ENCODE measurements around the gene HK2. TPM values are rescaled to one million over a fixed set of nuclear protein-coding genes. Genes with fewer than 3 reads are reported as not detected.
"Not testable (repeated sequence)": the region's sequence is repeated elsewhere in the genome, so short reads cannot be mapped to it uniquely, and the experiment has no call there.

The HK2 gene
- total RNA-seq, 1 donor from 2014 or later, result 77.1 TPM

GRCh38 chr2:74894272-74894981 lies 60.5 kb downstream of the HK2 start:
- Histone ChIP-seq H3K36me3 (peaks cover 26% of the 10 kb centered on the region), H3K27ac (no peak overlapping the region), H3K27me3 (no peaks in the 10 kb centered on the region), H3K9me3 (no peaks in the 10 kb centered on the region), H3K4me3 (no peak overlapping the region), H3K4me1 (no peaks in the 10 kb centered on the region)
- peak; percentile 60 for ATAC-seq
- DNase-seq, result no peak
- intact Hi-C loops (cut with DNase I), result no loop called here
- no peak for TF ChIP-seq CTCF (IDR thresholded peaks at IDR 0.05)

- no peak for ATAC-seq
- no peak for DNase-seq
- Histone ChIP-seq H3K36me3 (peaks cover 20% of the 10 kb centered on the region), H3K27ac (no peak overlapping the region), H3K9me3 (no peaks in the 10 kb centered on the region), H3K4me1 (no peaks in the 10 kb centered on the region), H3K4me3 (no peak overlapping the region), H3K27me3 (no peaks in the 10 kb centered on the region)
- no peak for TF ChIP-seq CTCF (IDR thresholded peaks at IDR 0.05)
- intact Hi-C loops (cut with DNase I), result no loop called here
Measured at GRCh38 chr2:74895001-74895400, 61.1 kb downstream of the HK2 start.

- H3K4me1 ChIP-seq, result no peaks in the 10 kb centered on the region
- intact Hi-C loops (cut with DNase I), result no loop called here
- ATAC-seq (no peak), DNase-seq (no peak)
- TF ChIP-seq CTCF (IDR thresholded peaks at IDR 0.05), result no peak
- no peak overlapping the region for H3K4me3 ChIP-seq
- H3K9me3 ChIP-seq, result no peaks in the 10 kb centered on the region
- H3K27ac ChIP-seq, result no peak overlapping the region
- peaks cover 8% of the 10 kb centered on the region for H3K36me3 ChIP-seq
- H3K27me3 ChIP-seq, result no peaks in the 10 kb centered on the region
Measured at GRCh38 chr2:74896232-74896631, 62.3 kb downstream of the HK2 start.

- H3K4me3 ChIP-seq; H3K27me3 ChIP-seq; H3K27ac ChIP-seq; ATAC-seq; DNase-seq; H3K36me3 ChIP-seq; H3K4me1 ChIP-seq; H3K9me3 ChIP-seq; intact Hi-C loops (cut with DNase I): not testable (repeated sequence)
Measured at GRCh38 chr2:74900225-74900624, 66.3 kb downstream of the HK2 start.

GRCh38 chr2:74902281-74902860 lies 68.4 kb downstream of the HK2 start:
- TF ChIP-seq CTCF (IDR thresholded peaks at IDR 0.05), result no peak
- Histone ChIP-seq H3K9me3 (no peaks in the 10 kb centered on the region), H3K27me3 (no peaks in the 10 kb centered on the region), H3K4me1 (no peaks in the 10 kb centered on the region), H3K36me3 (no peaks in the 10 kb centered on the region), H3K4me3 (no peak overlapping the region), H3K27ac (no peak overlapping the region)
- intact Hi-C loops (cut with DNase I), result no loop called here
- DNase-seq (no peak), ATAC-seq (no peak)

- TF ChIP-seq CTCF (IDR thresholded peaks at IDR 0.05), result no peak
Measured at GRCh38 chr2:74906395-74906794, 72.5 kb downstream of the HK2 start.

GRCh38 chr2:74907560-74907959 lies 73.6 kb downstream of the HK2 start:
- DNase-seq; intact Hi-C loops (cut with DNase I); H3K27me3 ChIP-seq; H3K27ac ChIP-seq; H3K9me3 ChIP-seq; H3K4me3 ChIP-seq; H3K36me3 ChIP-seq; H3K4me1 ChIP-seq; ATAC-seq: not testable (repeated sequence)

More at GRCh38 chr2:74906395-74906794, 72.5 kb downstream of the HK2 start:
- H3K9me3 ChIP-seq, result no peaks in the 10 kb centered on the region
- intact Hi-C loops (cut with DNase I), result no loop called here
- no peak for ATAC-seq
- no peak overlapping the region for H3K4me3 ChIP-seq
- H3K36me3 ChIP-seq, result no peaks in the 10 kb centered on the region
- no peaks in the 10 kb centered on the region for H3K27me3 ChIP-seq
- no peak for DNase-seq
- H3K4me1 ChIP-seq, result no peaks in the 10 kb centered on the region
- H3K27ac ChIP-seq, result no peak overlapping the region
